Retinal pigment epithelial cell (primary cell): ENCODE data around the gene ADAMTS18.

Source experiments
- DNase-seq: peaks from one replicate; pipeline ENCODE4 v3.0.0-alpha.2; 2010; ENCODE audit warnings: low read depth
- H3K4me3 ChIP-seq: 2 replicates; pipeline ENCODE4 v1.5.1; 2011; ENCODE audit warnings: mild to moderate bottlenecking, low read length, control low read depth, moderate library complexity
- CTCF ChIP-seq: conservative IDR thresholded peaks from 2 replicates; pipeline ENCODE4 v1.5.1; 2011; ENCODE audit warnings: low read depth, low read length, control low read depth, inconsistent platforms

ADAMTS18 gene

GRCh38 chr16:77435272-77435820 is 512 bp upstream of the ADAMTS18 start:
- peak overlapping the region; percentile 34 for H3K4me3 ChIP-seq
- DNase-seq: no peak
- no peak for TF ChIP-seq CTCF

GRCh38 chr16:77434022-77434529 is 758 bp downstream of the ADAMTS18 start:
- H3K4me3 ChIP-seq: peak overlapping the region; percentile 1
- no peak for TF ChIP-seq CTCF
- DNase-seq: no peak

- no peak for DNase-seq
- H3K4me3 ChIP-seq: no peak overlapping the region
- no peak for TF ChIP-seq CTCF
Observed at GRCh38 chr16:77433146-77433545, 1.7 kb downstream of the ADAMTS18 start.

- no peak for TF ChIP-seq CTCF
- no peak for DNase-seq
- H3K4me3 ChIP-seq: no peak overlapping the region
Observed at GRCh38 chr16:77432264-77432663, 2.6 kb downstream of the ADAMTS18 start.

GRCh38 chr16:77430787-77431585 is 3.8 kb downstream of the ADAMTS18 start:
- TF ChIP-seq CTCF: no peak
- H3K4me3 ChIP-seq: no peak overlapping the region
- no peak for DNase-seq

GRCh38 chr16:77430360-77430759 is 4.5 kb downstream of the ADAMTS18 start:
- DNase-seq: no peak
- no peak for TF ChIP-seq CTCF
- H3K4me3 ChIP-seq: no peak overlapping the region
